Smooth muscle cell (in vitro differentiated cells): ENCODE data around the gene TAOK2. TPM values are rescaled to one million over a fixed set of nuclear protein-coding genes. Genes with fewer than 3 reads are reported as not detected.

Experiments used
- DNase-seq: peaks from one replicate; lab custom pipeline; 2025; ENCODE audit not compliant: unreplicated experiment; lab: John Stamatoyannopoulos, UW
- H2AFZ ChIP-seq: fragments of 200-600 bp; sonication (generic); 2 replicates; pipeline ENCODE4 v1.6.0; 2016; ENCODE audit warnings: antibody characterized with exemption, low read depth, mild to moderate bottlenecking
- H3F3A ChIP-seq: fragments of 200-600 bp; sonication (generic); 2 replicates; pipeline ENCODE4 v1.6.0; 2017; ENCODE audit warnings: antibody characterized with exemption, low read depth
- H3K27ac ChIP-seq: fragments of 200-600 bp; sonication (generic); 2 replicates; pipeline ENCODE4 v1.5.1; 2016; ENCODE audit warnings: low read depth, mild to moderate bottlenecking
- H3K27me3 ChIP-seq: fragments of 200-600 bp; sonication (generic); 2 replicates; pipeline ENCODE4 v1.6.1; 2016; ENCODE audit warnings: low read depth, mild to moderate bottlenecking
- H3K36me3 ChIP-seq: fragments of 200-600 bp; sonication (generic); 2 replicates; pipeline ENCODE4 v1.5.1; 2016; ENCODE audit warnings: low read depth
- H3K4me1 ChIP-seq: fragments of 200-600 bp; sonication (generic); 2 replicates; pipeline ENCODE4 v1.5.1; 2016; ENCODE audit warnings: low read depth
- H3K4me2 ChIP-seq: fragments of 200-600 bp; sonication (generic); 2 replicates; pipeline ENCODE4 v1.6.0; 2016; ENCODE audit warnings: mild to moderate bottlenecking
- H3K4me3 ChIP-seq: fragments of 200-600 bp; sonication (generic); 2 replicates; pipeline ENCODE4 v1.5.1; 2016; ENCODE audit warnings: mild to moderate bottlenecking
- H3K79me2 ChIP-seq: fragments of 200-600 bp; sonication (generic); 2 replicates; pipeline ENCODE4 v1.6.0; 2016; ENCODE audit warnings: low read depth, mild to moderate bottlenecking
- H3K9ac ChIP-seq: fragments of 200-600 bp; sonication (generic); 2 replicates; pipeline ENCODE4 v1.6.0; 2016; ENCODE audit warnings: low read depth
- H3K9me3 ChIP-seq: fragments of 200-600 bp; sonication (generic); replicated peaks from 2 replicates; pipeline ENCODE4 v1.5.1; 2016; ENCODE audit warnings: low read depth
- H4K20me1 ChIP-seq: fragments of 200-600 bp; sonication (generic); 2 replicates; pipeline ENCODE4 v1.6.0; 2016; ENCODE audit warnings: low read depth
- WGBS: methylation state at CpG from one replicate; pipeline ENCODE4 v1.1.7; 2016; ENCODE audit warnings: low lambda C conversion rate; 5-methylcytosine and 5-hydroxymethylcytosine counted together
- polyA plus RNA-seq: library from polyadenylated mRNA; unstranded; fragments of >200 nt; fragmentation: Nextera tagmentation; extraction: Ambion mirVana; gene quantifications from 2 replicates; pipeline ENCODE4 v1.2.1, GENCODE V29; 2016
- total RNA-seq: library from RNA; depleted of rRNA; stranded (reverse); fragments of >200 nt; gene quantifications from 2 replicates; pipeline ENCODE4 v1.2.3, GENCODE V29; 2014
- TF ChIP-seq, protein P1 (sequence below): fragments of 200-600 bp; sonication (generic); IDR thresholded peaks from 2 replicates; pipeline ENCODE4 v1.5.1; 2017; ENCODE audit warnings: borderline replicate concordance, mild to moderate bottlenecking, antibody characterized with exemption; ENCODE audit not compliant: insufficient read depth, poor library complexity, severe bottlenecking

The TAOK2 gene
- total and polyA plus RNA-seq, 2 experiments from 2014 or later, result 26.0 to 26.2 TPM

DNA sequence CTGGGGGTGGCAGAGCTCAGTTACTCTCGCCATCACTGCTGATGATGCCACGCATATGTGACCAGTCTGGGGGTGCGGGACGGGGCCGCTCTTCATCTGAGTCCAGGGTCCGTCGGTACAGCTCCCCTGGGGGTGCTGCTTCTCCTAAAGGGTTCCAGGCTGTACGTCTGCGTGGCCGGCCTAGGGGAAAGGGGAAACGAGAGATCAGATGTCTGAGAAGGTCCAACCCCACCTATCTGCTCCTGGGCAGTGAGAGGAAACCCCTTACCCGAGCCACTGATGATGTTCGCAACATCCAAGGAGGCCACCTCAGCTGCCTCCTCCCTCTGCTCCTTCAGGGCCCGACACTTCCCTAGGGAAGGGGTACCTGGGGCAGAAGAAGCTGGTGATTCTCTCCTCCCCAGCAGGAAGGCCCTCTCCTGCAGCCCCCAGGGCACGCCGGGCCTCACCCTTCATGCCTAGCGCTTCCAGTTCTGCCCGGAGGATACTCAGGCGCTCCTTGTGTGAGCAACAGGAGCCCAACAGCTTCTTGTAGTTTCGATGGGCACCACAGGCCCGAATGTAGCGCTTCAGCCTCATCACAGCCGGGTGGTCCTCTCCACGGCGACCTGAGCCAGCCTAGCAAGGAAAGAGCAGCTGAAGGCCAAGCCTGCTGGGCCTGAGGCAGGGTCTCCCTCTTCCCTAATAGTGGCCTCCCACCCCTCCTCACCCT, 19.7 kb downstream of the TAOK2 start:
- no peaks in the 10 kb centered on the region for H3K9me3 ChIP-seq
- H2AFZ ChIP-seq, result no peak overlapping the region
- no peaks in the 10 kb centered on the region for H4K20me1 ChIP-seq
- DNase-seq, result no peak
- H3F3A ChIP-seq, result peaks cover 4% of the 10 kb centered on the region
- H3K36me3 ChIP-seq, result no peaks in the 10 kb centered on the region
- H3K9ac ChIP-seq, result no peak overlapping the region
- no peak overlapping the region for H3K27ac ChIP-seq
- H3K4me2 ChIP-seq, result no peak overlapping the region
- peaks cover 11% of the 10 kb centered on the region for H3K4me1 ChIP-seq
- H3K27me3 ChIP-seq, result no peaks in the 10 kb centered on the region
- H3K79me2 ChIP-seq, result peaks cover 10% of the 10 kb centered on the region
- 96% methylated on average over 25 of the region's 25 CpGs for WGBS
- H3K4me3 ChIP-seq, result no peak overlapping the region
- TF ChIP-seq, protein P1, sequence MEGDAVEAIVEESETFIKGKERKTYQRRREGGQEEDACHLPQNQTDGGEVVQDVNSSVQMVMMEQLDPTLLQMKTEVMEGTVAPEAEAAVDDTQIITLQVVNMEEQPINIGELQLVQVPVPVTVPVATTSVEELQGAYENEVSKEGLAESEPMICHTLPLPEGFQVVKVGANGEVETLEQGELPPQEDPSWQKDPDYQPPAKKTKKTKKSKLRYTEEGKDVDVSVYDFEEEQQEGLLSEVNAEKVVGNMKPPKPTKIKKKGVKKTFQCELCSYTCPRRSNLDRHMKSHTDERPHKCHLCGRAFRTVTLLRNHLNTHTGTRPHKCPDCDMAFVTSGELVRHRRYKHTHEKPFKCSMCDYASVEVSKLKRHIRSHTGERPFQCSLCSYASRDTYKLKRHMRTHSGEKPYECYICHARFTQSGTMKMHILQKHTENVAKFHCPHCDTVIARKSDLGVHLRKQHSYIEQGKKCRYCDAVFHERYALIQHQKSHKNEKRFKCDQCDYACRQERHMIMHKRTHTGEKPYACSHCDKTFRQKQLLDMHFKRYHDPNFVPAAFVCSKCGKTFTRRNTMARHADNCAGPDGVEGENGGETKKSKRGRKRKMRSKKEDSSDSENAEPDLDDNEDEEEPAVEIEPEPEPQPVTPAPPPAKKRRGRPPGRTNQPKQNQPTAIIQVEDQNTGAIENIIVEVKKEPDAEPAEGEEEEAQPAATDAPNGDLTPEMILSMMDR, result no peak

DNA sequence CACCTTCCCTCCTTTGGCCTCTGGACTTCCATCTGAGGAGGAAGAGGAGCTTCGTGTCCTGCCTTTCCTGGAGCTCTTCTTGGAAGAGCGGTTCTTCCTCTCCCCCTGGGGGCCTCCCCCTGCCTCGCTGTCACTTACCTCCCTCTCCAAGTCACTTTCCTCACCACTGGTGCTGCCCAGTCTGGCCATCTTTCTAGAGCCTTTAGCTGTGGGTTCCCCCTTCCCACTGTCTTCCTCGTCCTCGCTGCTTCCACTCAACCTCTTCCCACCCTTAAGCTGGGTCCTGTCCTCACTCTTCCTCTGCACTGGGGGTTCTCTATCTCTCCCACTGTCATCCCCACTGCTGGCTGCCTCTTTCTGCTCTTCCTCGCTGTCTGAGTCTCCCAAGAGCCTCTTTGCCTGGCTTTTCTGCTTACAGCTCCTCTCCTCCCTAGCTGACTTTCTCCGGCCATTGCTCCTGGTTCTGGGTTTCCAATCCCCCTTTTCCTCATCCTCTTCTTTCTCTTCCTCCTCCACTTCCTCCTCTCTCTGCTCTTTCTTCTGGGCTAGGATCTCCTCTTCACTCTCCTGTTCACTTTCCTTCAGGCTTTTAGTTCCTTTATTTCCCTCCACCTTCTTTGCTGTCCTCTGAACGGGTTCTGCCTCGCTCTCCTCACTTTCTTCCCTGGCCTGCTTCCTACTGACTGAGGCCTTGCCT, 20.4 kb downstream of the TAOK2 start:
- Histone ChIP-seq H3K4me3 (no peak overlapping the region), H3K36me3 (no peaks in the 10 kb centered on the region), H3K79me2 (peaks cover 10% of the 10 kb centered on the region), H2AFZ (no peak overlapping the region), H3F3A (peaks cover 4% of the 10 kb centered on the region), H3K27me3 (no peaks in the 10 kb centered on the region), H3K4me2 (peak overlapping the region; percentile 92), H3K9me3 (no peaks in the 10 kb centered on the region), H3K4me1 (peaks cover 11% of the 10 kb centered on the region), H4K20me1 (no peaks in the 10 kb centered on the region), H3K27ac (peak overlapping the region; percentile 95), H3K9ac (no peak overlapping the region)
- TF ChIP-seq, protein P1, result no peak
- 89% methylated on average over 9 of the region's 9 CpGs for WGBS
- DNase-seq, result no peak

DNA sequence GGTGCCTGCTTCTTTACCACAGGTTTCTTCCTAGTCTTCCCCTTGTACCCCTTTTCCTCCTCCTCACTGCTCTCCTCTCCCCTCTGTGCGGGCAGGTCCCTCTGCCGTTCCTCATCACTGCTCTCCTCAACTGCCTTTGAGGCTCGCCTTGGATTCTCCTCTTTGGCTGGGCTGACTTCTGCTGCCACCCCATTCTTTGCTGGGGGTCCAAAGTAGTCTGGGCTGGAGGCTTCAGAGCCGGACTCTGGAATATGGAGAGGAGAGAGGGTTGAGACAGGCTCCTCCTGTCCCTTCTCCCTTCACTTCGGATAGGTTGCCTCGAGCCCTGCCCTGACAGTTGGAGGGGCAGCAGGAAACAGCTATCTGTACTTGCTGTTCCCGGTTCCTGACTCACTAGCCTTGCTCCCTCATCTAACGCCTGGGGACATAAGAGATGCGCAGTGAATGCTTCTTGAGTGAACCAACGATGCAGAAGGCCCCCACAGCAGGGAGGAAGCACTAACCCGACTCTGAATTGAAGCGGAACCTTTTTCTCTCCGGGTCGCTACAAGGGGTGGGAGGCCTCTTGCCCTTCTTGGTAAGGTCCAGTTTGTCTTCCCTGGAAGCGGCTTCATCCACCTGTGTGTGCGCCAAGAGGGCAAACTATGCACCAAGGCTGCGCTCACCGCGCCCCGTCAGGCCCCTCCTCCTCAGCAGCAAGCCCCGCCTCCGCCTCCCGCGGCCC, 21.1 kb downstream of the TAOK2 start:
- Histone ChIP-seq H3K36me3 (no peaks in the 10 kb centered on the region), H3K9ac (peak overlapping the region; percentile 36), H3K4me3 (peak overlapping the region; percentile 94), H3K27ac (peak overlapping the region; percentile 95), H2AFZ (peak overlapping the region; percentile 98), H4K20me1 (no peaks in the 10 kb centered on the region), H3K4me1 (peaks cover 11% of the 10 kb centered on the region), H3K79me2 (peaks cover 10% of the 10 kb centered on the region), H3K4me2 (peak overlapping the region; percentile 92), H3K27me3 (no peaks in the 10 kb centered on the region), H3K9me3 (no peaks in the 10 kb centered on the region), H3F3A (peaks cover 4% of the 10 kb centered on the region)
- no peak for DNase-seq
- WGBS, result 22% methylated on average over 24 of the region's 24 CpGs
- TF ChIP-seq, protein P1, result no peak
